CD4-positive, alpha-beta T cell treated with Interleukin-15 for 4 hours (primary cell): ENCODE measurements around the gene SULT1A4.
"Not testable (repeated sequence)": the region's sequence is repeated elsewhere in the genome, so short reads cannot be mapped to it uniquely, and the experiment has no call there.

Experiments used
- DNase-seq: peaks from one replicate; pipeline ENCODE4 v3.0.0-alpha.2; 2020; ENCODE audit warnings: low spot score

SULT1A4 gene

DNA sequence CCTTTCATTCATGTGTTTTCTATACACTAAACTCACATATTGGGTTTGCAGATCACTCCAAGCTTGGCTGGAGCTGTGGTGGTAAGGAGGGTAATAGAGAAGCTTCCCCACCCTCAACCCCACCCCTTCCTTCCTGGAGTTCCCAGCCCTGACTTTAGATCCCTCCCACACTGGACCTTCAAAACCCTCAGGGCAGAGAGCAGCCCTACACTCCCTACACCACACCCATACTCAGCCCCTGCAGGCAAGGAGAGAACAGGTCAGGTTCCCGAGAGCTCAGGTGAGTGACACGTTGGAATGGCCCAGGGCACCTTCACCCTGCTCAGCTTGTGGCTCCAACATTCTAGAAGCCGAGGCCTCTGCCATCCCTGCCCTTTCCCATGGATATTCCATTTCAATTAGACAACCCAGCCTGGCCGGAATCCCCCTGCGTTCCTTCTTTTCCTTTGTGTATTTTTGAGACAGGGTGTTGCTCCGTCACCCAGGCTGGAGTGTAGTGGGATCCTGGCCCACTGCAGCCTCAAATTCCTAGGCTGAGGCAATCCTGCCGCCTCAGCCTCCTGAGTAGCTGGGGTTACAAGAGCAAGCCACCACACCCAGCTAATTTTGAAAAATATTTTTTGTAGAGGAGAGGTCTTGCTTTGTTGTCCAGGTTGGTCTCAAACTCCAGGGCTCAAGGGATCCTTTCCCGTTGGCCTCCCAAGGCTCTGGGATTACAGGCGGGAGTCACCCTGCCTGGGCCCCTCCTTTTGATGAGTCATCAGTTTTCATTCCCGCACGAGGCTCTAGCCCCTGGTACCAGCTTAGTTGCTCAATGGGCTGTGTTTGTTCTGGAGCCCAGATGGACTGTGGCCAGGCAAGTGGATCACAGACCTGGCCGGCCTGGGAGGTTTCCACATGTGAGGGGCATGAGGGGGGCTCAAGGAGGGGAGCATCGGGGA lies at the start of gene SULT1A4:
TSS of gene SULT1A4 (plus strand) at position 208 of the 941 bp plus-strand sequence. CDS start 1,473 bp downstream, outside the sequence.
- not testable (repeated sequence) for DNase-seq

DNA sequence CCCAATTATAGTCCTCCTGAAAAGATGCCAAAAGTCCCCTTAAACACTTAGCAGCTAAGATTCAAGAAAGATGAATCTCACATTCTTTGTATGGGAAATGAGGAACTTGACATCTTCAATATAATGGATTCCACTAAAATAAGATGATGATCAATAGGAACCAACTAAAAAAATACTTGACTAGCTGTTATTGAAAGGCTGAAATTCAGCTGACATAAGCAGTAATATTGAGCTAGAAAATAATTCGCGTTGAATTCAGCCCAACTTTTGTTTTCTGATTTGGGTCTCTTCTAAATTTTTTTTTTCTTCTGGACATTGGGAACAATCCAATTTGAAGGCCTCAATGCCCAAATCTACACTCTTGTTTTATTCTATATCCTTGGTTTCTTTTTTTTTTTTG lies 36.1 kb upstream of the SULT1A4 start:
- not testable (repeated sequence) for DNase-seq

DNA sequence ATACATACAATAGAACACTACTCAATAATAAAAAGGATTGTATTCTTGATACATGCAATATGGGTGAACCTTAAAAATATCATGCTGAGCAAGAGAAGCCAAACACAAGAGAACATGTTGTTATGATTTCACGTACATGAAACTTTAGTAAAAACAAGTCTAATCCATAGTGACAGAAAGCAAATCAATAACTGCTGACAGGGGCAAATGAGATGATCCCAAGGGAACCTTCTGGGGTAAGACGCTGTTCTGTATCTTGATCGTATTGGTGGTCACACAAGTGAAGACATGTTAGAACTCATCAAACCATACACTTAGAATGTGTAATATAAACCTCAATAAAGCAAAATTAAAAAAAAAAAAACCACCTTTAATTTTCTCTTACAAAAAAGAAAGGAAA lies 34.3 kb upstream of the SULT1A4 start:
- not testable (repeated sequence) for DNase-seq

DNA sequence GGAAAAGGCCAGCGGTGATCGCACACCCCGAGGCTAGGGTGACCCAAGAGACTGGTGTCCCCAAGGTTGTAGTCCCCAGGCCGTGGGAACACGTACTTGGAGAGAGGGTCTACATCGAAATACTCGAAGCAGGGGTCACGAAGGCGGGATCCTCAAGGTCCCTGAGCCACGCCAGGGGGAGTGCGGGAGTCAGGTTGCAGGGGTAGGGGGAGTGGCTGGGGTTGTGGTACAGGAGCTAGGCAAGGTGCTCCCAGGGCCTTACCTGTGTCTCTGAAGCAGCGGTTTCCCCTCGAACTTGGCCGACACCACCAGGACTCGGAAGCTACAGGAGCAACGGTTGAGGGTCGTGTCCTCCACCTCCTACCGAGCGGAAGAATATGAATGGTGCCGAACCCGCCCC lies 6.0 kb upstream of the SULT1A4 start:
- DNase-seq = not testable (repeated sequence)

DNA sequence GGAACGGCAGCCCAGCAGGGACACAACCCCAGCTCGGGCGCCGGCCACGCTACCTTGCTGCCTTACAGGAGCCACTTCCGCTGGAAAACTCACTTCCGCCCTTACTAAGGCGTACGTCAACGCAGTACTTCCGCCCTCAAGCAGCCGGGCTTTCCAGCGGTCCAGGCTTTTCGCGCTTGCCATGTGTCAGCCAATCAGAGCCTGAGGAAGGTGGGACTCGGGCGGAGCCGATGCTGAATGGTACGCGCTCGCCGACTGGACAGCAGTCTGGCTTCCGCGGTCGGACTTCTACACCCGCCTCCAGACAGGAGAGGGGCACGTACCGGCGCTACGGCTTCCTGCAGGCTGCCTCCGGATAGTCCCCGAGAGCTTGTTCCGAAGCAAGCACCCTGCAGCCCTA lies 5.4 kb upstream of the SULT1A4 start, which contains the start of the genes BOLA2 and SLX1B:
TSS of gene BOLA2 (minus strand) at position 83 of the 400 bp plus-strand sequence. CDS start 98 bp downstream, outside the sequence.
TSS of gene SLX1B (plus strand) at position 265 of the 400 bp plus-strand sequence.
- not testable (repeated sequence) for DNase-seq

DNA sequence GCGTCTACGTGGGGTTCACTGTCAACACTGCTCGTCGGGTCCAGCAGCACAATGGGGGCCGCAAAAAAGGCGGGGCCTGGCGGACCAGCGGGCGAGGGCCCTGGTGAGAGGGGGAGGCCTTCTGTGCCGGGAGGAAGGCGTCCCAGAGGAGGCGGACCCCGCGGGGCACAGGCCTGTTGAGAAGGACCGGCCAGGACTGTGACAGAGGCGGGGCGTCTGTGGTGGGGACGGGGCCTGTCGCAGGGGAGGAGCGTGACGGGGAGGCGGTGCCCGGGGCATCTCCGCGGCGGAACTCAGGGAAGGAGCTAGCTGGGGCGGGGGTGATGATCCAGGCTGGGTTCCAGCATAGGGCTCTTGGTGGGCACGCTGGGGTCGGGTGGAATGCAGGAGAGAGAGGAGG lies 4.9 kb upstream of the SULT1A4 start:
- DNase-seq = not testable (repeated sequence)

DNA sequence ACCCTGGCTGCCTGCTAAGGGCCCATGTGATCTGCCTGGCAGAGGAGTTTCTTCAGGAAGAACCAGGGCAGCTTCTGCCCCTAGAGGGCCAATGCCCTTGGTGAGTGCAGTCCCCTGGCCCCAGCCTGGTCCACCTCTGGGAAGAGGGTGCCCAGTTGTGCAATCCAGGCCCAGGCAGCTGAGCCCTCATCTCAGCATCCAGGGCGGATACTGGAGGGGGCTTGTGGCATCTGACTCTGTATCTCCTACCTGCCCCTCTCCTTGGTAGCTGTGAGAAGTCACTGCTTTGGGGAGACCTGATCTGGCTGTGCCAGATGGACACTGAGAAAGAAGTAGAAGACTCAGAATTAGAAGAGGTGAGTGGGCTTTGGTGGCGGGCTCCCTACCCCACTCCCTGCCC lies 2.1 kb upstream of the SULT1A4 start:
- DNase-seq = not testable (repeated sequence)

DNA sequence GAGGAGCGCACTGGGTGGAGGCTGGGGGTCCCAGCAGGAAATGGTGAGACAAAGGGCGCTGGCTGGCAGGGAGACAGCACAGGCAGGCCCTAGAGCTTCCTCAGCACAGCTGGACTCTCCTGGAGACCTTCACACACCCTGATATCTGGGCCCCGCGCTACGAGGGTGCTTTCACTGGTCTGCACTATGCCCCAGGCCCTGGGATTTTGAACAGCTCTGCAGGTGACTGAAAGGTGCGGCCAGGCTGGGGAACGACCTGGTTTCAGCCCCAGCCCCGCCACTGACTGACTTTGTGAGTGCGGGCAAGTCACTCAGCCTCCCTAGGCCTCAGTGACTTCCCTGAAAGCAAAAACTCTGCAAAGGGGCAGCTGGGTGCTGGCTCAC lies 926 bp downstream of the SULT1A4 start:
- DNase-seq = not testable (repeated sequence)

DNA sequence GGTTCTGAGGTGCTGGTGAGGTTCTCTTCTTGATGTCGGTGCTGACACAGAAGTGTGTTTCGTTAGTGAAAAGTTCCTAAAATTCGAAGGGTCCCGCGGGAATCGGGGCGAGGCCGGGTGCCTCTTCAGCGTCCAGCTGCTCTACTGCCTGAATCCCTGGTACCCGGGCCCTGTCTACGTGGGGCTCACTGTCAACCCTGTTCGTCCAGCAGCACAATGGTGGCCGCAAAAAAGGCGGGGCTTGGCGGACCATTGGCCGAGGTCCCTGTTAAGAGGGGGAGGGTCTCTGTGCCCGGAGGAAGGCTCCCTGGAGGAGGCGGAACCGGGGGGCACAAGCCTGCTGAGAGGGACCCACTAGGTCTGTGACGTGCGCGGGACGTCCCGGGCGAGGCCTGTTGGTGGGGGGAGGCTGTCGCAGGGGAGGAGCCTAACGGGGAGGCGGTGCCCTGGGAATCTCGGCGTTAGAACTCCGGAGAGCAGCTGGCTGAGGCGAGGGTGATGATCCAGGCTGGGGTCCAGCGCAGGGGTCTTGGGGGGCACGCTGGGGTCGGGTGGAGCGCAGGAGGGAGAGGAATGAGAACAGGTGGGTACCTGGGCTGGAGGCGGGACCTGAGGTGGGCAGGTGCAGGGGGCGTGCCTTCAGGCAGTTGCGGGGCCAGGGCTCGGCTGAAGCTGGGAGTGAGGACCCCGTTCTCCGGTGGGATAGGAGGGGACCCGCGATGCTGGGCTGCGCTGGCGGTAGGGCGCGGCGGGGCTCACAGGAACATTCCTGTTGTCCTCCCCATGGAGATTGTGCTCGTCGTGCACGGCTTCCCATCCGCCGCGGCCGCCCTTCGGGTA lies 6.5 kb downstream of the SULT1A4 start:
- not testable (repeated sequence) for DNase-seq

DNA sequence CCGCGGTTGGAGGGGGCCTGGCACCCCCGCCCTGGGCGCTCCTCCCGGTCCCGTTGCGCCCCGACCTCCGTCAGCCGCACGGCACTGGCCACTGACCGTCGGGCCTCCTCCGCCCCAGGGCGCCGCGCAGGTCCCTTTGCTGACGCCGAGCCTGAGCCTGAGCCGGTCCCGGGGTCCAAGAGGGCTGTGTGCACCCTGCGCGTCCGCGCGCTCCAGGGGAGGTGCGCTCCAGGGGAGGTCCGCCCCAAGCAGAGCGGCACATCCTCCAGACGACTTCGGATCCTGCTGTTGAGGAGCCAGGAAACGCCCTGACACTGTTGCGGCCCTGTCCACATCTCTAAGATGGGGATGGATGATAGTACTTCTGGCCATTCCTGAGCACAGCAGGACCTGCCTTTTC lies 7.2 kb downstream of the SULT1A4 start:
- DNase-seq = not testable (repeated sequence)

DNA sequence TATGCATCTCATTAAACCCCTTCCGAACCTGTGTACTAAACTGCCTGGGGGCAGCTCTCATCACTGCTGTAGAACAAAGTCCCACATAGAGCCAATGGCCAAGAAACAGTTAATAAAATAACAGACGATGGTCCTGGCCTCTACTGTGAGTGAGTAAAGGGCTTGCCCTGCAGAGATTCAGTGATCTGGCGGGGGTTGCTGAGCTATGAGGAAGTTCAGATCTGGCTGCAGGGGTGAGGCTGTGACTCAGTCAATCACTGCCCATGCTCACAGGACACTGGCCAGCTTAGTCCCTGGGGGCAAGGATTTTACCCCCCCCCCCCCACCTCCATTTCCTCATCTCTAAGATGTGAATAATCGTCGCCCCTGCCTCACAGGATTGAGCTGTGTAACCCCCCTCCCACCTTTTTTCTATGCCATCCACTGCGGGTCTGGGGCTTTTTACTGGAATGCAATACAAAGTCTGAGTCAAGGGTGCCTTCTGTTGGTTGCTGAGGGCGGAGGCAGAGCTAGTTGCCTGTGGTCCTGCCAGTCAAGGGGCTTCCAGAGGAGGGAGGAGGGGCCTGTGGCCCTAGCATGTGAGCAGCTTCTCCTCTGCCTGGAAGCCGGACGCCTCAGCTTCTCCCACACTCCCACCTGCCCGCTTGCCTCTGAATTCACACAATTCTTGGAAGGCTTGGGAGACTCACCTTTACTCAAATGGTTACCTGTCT lies 8.1 kb downstream of the SULT1A4 start:
- DNase-seq = not testable (repeated sequence)

DNA sequence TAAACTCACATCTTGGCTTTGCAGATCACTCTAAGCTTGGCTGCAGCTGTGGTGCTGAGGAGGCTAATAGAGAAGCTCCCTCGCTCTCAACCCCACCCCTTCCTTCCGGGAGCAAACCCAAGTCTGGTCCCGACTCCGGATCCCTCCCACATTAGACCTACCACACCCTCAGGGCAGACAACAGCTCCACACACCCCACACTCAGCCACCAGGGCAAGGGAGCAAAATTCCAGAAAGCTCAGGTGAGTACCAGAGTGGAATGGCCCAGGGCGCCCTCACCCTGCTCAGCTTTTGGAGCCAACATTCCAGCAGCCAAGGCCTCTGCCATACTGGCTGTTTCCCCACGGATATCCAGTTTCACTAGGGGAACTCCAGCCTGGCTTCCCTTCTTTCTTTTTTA lies 9.9 kb downstream of the SULT1A4 start:
- DNase-seq = peak; percentile 77

DNA sequence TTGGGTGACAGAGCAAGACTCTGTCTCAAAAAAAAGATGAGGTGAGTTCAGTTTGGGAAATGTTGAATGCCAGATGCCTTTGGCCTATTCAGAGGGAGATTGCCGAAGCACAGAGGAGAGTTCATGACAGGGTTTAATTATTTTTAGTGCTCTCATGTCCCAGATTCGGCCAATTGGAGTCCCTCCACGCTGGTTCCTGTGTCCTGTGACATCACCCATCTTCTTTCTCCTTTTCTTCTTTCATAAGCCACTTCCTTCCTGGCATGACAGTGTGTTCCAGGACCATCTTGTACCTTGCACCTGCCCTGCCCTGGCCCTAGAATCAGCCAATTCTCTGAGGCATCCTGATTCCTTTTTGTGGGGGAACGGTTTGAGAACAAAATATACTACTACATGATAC lies 12.4 kb downstream of the SULT1A4 start:
- DNase-seq = not testable (repeated sequence)

DNA sequence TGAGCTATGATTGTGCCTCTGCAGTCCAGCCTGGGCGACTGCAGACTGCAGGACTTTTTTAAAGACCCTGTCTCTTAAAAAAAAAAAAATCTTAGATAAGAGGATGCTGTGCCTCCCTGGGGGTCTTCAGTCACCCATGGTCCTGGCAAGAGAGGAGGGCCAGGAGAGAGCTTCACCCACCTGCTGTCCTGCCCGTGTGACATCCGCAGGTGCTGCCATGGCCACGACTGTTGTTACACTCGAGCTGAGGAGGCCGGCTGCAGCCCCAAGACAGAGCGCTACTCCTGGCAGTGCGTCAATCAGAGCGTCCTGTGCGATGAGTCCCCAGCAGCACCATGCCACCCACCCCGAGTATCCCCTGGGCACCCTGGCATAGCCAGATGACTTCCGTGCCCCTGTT lies 22.6 kb downstream of the SULT1A4 start:
- not testable (repeated sequence) for DNase-seq

DNA sequence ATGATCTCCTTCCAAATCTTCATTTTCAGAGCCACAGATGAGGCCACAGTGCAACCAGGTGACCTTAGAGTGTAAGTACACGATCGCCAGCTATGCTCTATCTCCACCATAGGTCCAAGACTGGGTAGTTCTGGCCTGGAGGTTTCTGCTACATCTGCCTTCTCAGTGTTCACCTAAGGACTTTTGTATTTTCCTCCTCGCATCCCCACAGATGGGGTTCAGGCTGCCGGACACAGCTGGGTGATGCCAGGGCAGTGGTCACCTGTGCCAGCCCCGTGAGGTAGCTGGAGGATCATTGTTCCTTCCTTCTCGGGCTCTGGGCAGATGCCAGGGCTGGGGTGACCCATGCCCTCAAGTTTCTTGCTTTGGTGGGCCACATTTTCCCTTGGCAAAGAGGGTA lies 46.6 kb downstream of the SULT1A4 start, which contains the start of gene NPIPB12:
TSS of gene NPIPB12 (minus strand) at position 101 of the 400 bp plus-strand sequence.
- not testable (repeated sequence) for DNase-seq
